Fibroblast of pulmonary artery (primary cell): ENCODE results near the gene SPTBN1.

Experiments used
- DNase-seq: peaks from one replicate; pipeline ENCODE4 v3.0.0-alpha.2; 2010; ENCODE audit warnings: low read depth
- H3K4me3 ChIP-seq: replicated peaks from 2 replicates; pipeline ENCODE4 v1.5.1; 2011; ENCODE audit warnings: low read depth, mild to moderate bottlenecking, control low read depth, low read length, moderate library complexity
- TF ChIP-seq, protein P1 (sequence below): IDR thresholded peaks from 2 replicates; pipeline ENCODE4 v1.5.1; 2011; ENCODE audit warnings: mild to moderate bottlenecking, control low read depth, low read length, inconsistent platforms; ENCODE audit errors: missing control alignments

Gene SPTBN1

DNA sequence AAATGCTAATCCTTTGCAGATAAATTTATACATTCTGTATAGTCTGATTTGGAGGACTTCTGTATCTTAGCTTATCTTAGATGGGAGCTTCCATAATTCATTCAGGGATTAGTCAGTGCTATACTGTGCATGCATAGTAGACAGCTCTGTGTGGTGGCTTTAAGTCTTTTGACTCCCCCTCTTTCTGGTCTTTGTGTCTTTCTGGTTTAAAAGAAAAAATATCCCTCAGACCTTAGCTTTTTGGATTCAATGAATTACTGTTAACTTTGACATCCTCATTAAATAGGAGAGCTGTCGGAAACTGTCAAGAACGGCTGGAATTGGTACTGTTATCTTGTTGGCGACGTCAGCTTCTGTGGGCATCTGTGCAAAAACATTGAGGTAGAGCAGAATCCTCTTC, 130.4 kb downstream of the SPTBN1 start:
- H3K4me3 ChIP-seq = no peak overlapping the region
- TF ChIP-seq, protein P1, sequence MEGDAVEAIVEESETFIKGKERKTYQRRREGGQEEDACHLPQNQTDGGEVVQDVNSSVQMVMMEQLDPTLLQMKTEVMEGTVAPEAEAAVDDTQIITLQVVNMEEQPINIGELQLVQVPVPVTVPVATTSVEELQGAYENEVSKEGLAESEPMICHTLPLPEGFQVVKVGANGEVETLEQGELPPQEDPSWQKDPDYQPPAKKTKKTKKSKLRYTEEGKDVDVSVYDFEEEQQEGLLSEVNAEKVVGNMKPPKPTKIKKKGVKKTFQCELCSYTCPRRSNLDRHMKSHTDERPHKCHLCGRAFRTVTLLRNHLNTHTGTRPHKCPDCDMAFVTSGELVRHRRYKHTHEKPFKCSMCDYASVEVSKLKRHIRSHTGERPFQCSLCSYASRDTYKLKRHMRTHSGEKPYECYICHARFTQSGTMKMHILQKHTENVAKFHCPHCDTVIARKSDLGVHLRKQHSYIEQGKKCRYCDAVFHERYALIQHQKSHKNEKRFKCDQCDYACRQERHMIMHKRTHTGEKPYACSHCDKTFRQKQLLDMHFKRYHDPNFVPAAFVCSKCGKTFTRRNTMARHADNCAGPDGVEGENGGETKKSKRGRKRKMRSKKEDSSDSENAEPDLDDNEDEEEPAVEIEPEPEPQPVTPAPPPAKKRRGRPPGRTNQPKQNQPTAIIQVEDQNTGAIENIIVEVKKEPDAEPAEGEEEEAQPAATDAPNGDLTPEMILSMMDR = no peak
- peak; percentile 50 for DNase-seq

DNA sequence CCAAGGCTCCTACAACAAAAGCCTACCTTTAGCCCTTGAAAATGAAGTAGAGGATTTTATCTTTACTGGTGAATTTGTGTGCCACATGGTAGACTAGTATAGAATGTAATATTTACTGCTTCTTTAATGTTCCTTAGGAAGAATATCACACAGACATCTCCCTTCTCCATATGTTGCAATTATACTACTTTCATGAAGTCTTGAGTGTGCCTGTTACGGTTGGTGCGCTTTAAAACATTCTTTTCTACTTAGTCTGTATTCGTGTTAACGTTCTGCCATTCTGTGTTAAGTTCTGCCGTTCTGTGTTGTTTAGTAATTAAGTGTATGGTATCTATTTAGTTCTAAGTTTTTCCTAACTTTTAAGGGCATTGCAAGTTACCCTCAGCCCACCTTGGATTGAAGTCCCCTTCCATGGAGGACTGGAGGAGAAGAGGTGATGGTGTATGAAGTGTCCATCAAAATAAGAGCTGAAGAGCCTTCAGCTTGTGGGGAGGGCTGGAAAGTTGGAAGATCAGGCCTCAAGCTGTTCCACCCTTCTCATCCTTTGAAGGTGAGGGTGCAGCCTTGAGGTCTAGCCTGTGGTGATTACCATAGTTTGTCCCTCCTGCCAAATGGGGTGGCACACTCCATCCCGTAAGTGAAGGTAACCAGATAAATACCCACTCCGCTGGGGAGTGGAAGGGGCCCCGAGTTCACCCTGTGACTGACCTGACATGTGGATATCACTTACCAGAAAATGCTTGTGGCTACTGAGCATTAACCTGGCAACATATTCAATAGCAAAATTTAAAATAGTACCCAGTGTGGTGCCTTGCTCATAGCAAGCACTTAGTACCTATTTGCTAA, 131.3 kb downstream of the SPTBN1 start:
- no peak for DNase-seq
- no peak overlapping the region for H3K4me3 ChIP-seq
- TF ChIP-seq, protein P1 = no peak

DNA sequence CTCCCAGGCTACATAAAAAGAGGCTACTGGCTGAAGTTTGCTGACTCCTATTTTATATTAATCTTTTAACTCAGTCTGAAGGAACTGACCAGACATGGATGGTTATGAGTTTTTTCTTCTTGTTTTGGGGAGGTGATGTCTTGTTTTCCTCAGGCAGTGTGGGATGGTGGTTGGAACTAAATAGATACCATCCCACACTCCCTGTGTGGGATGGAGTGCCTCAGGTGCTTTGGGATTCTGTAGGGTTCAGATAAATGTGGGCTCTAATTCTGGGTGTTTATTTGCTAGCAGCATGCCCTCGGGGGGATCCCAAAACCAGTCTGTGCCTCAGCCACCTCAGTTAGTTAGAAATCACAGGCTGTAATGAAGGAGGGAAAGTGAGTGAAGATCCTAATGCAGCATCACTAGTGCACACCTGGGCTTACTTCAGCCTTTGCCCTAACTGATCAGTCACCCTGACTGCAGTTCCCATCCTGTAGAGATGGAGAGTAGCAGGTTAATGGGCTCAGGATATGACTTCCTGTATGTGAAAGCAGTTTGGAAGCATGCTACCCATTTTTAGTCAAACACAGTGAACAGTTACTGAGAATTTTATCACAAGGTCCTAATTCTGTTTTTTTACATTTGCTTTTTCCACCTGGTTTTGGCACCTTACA, 132.2 kb downstream of the SPTBN1 start:
- no peak overlapping the region for H3K4me3 ChIP-seq
- DNase-seq = no peak
- TF ChIP-seq, protein P1 = no peak

DNA sequence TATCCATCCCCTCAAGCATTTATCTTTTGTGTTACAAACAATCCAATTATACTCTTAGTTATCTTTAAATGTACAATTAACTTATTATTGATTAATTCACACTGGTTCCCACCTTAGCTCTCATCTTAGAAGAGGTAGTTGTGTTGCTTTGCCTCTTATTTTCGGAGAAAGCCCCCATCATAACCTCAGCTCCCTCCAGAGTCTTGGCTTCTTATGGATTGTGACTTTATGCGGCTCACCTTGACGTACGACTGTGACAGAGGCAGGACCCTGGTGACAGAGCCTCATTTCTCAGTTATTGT, 132.9 kb downstream of the SPTBN1 start:
- DNase-seq = no peak
- H3K4me3 ChIP-seq = no peak overlapping the region
- TF ChIP-seq, protein P1 = no peak

DNA sequence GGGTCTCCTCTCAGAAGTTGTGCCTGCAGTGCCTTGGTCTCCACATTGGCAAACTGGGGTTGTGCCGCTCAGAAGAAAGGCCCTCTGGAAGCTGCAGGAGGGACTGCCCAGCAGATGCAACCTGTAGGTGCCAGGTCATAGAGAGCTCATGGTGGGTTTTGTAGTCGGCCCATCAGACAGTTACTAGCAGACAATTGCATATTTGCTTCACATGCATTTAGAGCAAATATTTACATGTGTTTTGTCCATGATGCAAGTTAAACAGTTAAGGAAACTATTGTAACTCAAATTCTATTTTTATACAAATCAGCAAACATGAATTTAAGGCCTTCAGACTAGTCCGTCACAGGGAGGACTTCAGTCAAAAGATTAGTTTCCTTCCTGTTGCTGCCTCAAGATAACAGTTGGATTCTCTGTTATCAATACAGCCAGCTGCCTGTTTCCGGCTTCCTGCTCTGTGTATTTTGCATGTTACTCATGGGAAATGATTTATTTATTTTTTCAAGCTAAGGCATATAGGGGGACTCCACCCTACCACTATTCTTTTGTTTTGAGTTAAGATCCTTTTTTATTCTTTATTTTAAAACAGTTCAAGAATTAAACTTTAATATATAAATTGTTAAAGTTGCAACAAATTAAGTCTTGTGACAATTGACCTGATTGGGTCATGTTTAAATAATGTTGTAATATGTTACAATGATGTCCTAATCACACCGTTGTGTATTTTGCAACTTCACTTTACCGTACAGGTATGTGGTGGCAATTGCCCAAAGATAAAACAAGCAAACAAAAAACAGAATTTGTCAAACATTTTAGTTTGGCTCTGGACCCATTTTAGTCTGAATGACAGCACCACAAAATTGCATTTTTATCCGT, 133.5 kb downstream of the SPTBN1 start:
- TF ChIP-seq, protein P1 = no peak
- DNase-seq = peak; percentile 87
- no peak overlapping the region for H3K4me3 ChIP-seq

DNA sequence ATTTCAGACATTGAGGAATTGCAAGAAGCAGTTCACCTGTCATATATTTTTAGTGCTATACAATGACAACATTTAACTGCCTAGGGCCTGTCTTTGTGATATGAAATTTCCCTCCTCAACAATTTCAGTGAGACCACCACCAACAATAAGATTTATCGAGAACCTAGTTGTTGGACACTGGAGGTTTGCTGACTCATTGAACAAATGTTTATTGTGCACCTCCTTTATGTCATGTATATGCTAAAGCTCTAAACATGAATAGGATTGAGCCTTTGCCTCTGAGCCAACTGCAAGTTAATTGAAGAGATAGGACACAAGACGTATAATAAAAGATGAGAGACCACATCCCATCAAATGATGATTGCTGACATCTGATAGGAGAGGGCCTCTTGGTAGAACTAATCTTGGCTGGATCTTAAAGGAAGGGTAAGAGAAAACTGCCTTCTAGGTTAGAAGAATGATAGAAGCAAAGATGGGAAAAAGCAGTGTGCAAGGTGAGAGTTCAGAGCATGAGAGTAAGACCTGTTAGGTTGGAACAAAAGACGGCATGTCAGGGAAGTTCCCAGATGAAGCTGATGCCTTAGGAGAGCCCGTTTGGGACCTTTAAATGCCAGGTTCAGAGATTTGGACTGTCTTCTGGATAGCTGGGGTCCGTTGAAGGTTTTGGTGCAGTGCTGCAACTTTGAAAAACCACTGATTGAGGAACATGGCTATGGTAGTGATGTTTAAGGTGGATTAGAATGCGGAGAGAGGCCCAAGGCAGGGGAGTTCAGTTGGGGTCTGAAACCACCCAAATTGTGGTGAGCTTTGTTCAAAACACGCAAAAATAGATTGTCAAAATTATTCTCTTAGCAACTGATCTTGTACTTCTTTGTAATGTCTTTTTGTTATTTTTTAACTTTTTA, 134.3 kb downstream of the SPTBN1 start:
- TF ChIP-seq, protein P1 = no peak
- no peak for DNase-seq
- no peak overlapping the region for H3K4me3 ChIP-seq
